SHP77 treated with DMSO at 0.1 percent for 48 hours (cell line): Measurements from ENCODE around the gene GPC6.
A peak's percentile ranks its signal among the peaks of the same experiment; 100 is the strongest.

ENCODE experiments used
- DNase-seq: peaks from one replicate; lab custom pipeline; 2025; lab: John Stamatoyannopoulos, UW

GPC6 gene

DNA sequence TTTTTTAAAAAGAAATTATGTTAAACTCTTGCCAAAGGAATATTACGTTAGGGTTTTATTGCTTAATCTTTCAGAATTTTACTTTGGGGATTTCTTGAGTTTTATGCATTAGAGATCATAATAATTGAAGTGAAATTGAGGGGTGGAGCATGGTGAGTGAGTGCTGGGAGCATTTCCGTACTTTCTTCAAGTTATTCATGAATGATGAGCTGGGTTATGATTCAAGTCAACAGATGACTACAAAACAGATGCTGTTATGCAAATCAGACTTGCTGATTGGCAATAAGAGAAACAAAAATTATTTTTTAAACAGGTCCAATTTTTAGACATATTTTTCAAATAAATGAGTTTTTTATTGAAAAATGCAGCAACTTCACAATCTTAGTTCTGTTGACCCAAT lies 748.6 kb downstream of the GPC6 start:
- DNase-seq, result no peak

DNA sequence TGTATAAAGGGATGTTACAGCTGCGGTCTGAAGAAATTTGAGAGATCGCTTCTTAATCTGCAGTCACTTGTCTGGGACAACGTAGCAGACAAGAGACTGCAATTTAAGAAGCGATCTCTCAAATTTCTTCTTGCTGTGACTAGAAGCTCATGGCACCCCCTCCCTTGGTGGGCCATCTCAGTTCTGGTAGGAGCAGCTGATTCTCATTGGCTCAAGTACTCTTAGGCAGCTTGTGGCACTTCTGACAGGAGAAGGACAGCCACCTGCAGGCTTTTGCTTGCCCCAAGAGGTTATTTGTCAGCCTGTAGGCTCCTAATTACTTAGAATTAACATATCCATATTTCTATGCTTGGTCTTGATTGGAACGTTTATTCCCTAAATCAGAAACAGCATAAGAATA lies 749.9 kb downstream of the GPC6 start:
- DNase-seq, result peak; percentile 36

DNA sequence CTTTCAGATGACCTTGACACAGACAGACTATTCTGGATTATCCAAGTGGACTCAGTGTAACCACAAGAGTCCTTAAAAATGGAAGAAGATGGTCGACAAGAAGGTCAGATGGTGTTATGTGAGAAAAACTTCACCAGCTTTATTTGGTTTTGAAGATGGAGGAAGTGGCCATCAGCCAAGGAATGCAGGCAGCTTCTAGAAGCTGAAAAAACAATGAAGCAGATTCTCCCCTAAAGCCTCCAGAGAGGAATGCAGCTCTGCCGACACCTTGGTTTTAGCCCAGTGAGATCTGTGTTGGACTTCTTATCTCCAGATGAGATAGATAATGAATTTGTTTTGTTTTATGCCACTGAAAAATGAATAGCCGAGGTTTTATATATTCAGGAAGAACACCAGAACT lies 751.4 kb downstream of the GPC6 start:
- no peak for DNase-seq

DNA sequence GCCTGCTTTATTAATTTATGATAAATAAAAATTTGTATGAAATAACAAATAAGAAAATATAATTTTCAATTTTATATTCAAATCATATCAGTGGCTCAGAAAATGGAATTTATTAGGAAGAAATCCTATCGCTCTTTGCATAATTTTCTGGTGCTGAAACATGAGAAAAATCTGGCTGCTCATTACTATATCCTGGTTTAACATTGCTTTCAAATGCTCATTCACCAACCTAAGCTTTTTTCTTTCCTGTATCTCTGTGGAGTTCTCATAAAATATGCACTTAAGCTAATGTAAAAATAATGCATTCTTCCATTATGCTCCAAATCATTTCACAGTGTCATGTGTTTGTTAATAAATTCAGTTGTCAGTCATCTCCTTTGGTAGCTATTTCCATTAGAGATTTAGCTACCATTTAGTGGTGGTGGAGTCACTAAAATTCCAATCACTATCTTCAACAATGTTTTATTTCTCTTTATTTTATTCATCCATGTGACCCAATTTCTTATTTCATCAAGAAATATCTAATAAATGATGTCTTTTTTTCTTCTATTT lies 754.9 kb downstream of the GPC6 start:
- no peak for DNase-seq

DNA sequence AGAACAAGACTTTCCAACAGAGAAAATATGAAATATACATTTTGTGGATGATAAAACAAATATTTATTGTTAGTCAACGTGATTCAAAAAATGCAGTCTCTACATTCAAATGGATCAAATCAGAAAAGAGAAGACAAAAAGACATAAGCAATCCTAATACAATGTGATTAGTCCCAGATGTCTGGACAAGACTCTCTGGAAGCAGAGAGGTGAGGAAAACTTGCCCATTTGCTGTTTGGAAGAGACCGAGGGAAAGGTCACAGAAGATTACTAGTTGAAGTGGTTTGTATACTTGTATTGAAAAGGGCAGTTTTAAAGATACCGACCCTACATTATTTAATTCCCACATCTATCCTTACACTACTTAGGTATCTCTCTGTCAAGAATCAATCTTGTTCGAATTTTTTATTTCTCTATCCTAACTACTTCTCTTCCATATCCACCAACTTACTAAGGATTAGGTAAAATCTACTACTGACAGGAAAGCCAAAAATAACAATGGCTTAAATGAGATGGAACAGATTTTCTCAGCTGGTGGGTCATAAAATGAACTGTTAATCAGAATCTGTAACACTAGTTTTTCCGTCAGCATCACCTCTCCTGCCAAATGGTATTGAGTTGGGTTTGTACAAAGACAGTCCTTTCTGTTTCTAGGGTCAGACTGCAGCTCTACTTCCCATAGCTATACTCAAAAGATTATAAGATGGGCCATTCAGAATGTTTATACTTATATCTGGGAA lies 755.7 kb downstream of the GPC6 start:
- DNase-seq, result no peak

DNA sequence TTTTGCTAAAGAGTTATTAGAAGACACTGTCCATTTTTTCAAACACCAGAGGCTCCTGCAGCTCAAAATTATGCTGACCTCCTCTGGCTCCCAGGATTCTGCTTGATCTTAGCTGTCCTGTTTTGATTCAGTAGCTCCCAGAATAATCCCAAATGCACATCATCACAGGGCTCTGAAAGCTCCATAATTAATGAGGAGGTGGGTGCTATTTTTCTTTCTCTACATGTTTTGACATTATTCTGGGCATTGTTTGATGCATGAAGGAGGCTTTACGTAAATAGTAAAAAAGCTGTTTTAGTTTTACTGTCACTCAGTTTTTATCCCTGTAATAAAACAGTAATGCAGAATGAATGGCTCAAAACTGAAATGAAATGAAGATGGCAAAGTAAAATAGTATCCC lies 757.4 kb downstream of the GPC6 start:
- no peak for DNase-seq

DNA sequence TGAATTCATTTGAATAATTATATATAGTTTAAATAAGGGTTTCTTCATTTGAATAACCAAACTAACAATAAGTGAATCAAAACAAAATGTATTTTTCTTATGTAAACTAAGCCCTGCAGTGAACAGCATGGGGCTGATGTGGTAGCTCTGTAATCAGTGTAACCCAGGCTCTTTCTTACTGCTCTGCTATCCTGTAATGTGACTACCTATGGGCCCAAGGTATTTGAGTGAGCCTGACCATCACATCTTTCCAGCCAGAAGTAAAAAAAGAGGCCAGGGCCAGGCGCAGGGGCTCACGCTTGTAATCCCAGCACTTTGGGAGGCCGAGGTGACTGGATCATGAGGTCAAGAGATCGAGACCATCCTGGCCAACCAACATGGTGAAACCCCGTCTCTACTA lies 758.3 kb downstream of the GPC6 start:
- no peak for DNase-seq

DNA sequence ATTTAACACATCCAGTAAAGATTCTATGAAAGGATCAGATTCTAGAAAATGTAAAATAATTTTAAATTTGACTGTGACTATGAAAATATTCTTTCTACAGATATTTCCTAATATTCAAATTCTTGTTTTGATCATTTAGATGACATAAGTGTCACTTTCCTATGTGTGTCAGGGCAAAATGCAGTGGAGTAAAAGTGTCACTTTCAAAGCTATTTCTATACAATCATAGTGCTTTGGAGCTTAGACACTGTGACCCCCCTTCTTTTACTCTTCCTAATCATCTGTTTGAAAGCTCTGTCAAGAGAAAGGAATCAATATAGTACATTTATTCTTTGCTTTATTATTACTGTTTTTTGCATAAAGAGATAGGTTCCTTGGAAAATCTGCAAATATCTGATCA lies 760.9 kb downstream of the GPC6 start:
- DNase-seq, result no peak

DNA sequence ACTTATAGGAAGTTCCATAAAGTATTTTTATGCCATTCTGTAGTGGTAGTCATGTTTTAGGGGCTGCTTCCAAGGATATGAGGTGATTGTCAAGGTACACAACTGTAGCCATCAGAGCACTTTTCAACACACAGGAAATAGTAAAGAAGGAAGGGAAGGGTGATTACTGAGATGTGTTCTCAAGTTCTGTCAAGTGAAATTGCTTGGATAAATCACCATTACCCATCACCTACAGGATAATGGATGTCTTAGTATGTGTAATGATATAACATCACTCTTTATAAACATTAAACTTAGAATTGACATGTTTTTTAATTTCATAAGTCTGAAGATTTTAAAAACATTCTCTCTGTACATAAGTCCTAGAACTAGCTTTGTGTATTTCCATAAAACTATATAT lies 765.0 kb downstream of the GPC6 start:
- no peak for DNase-seq

DNA sequence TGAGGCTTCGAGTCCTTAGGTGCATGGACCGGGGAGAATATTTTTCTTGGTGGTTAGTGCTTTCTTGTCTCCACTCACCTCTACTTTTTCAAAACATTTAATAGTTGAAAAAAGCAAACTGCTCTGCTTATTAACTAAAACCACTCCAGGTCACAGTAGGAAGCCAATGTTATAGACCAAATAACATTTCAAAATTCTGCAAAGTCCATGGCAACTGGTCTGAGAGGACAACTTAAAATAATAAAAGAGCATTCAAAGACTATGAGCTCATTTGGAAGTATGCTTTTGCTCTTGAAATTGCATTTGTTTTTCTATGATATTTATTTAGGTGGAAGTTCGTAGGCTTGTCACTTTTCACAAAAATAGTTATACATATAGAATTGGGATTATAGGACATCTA lies 769.9 kb downstream of the GPC6 start:
- DNase-seq, result no peak

DNA sequence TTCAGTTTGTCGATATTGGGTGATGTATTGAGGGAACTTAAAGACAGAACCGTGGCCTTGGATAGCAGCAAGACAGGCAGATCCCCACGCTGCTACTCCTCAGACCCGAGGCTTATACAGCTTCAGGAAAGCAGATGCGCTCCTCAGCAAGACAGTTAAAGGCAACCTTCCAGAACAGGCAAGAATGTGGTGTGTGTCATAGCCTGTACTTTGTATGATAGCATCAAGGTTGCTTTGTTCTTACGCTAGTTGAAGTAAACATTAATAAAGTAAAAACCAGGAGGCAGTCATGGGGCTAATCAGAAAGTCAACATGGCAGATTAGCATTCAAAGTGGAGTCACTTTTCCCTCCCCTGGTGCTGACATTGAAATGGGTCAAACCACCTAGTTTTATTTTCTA lies 779.7 kb downstream of the GPC6 start:
- DNase-seq, result no peak

DNA sequence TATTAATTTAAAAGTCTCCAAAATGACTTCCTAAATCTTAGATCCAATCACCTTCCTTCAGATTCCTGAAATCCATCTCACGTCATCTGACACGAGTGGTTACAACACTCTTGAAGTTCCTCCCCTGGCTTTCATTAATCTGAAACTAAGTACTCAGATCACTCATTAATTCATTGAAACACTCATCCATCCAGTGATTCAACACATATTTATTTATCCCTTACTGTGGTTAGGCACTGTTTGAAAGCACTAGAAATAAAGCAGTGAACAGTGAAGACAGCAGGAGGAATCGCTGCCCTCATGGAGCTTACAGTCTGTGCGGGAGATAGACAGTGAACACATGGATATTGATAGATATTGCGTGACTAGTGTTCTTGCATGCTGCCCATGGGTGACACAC lies 780.5 kb downstream of the GPC6 start:
- no peak for DNase-seq

DNA sequence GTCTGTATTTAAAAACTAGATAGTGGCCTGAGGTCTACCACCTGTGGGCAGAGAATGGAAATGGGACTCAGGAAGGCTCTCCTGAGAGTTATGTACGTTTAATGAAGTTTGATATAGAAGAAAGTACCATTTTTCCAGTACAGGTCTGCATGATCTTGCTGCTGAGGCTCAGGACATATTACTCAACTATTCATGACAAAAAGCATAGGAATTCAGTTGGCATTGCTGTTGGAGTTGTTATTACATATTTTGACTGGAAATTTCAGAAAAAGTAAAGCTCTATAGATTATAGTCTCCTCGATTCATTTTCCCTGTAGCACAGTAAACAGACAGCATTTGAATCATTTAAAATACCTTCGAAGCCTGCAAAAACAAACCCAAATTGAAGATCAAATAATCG lies 783.1 kb downstream of the GPC6 start:
- DNase-seq, result no peak

DNA sequence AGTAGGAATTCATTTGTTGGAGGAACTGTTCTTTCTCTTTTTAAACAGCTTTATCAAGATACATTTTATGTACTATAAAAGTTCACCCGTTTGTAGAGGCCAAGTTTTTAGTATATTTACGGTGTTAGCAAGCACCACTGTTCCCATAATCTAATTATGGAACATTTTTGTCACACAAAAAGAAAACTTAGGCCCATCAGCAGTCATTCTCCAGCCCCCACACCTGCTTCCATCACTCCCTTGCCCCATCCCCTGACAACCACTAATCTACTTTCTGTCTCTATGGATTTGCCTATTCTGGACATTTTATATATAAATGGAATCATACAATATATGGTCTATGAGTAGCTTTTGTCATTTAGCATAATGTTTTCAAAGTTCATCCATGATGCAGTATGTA lies 787.9 kb downstream of the GPC6 start:
- DNase-seq, result no peak

DNA sequence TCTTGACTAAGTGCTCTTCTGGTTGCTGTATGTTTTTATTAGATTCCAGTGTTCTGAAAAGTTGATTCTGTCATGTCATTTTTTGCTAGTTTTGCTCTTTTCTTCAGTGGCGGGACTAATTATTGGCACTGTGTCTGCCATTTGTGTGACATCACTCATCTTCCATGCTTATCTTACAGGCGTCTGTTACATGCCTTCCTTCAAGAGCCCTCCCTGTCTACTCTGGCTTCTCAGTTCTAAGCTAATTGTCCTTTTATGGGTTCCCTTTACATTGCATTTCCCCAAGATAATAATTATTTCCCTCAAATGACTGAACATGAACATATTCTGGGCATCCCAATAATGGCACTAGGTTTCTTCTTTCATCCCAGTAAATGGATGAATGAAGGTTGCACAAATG lies 793.8 kb downstream of the GPC6 start:
- DNase-seq, result no peak

DNA sequence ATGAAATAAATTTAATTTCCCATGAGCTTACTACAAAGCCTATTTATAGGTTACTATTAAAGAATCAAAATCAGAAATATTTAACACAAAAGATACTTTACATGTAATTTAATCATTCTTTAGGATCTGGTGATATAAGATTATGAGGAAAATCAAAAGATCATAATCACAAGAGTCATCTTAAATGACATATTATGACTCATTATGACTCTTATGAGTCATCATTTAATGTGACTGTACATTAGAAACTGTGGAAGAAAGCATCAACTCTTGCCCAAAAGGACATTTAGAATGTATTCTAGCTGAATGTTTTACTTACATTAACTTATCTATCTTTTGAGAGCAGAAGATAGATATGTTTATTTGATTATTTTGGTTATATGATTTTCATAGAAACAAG lies 794.2 kb downstream of the GPC6 start:
- DNase-seq, result no peak

DNA sequence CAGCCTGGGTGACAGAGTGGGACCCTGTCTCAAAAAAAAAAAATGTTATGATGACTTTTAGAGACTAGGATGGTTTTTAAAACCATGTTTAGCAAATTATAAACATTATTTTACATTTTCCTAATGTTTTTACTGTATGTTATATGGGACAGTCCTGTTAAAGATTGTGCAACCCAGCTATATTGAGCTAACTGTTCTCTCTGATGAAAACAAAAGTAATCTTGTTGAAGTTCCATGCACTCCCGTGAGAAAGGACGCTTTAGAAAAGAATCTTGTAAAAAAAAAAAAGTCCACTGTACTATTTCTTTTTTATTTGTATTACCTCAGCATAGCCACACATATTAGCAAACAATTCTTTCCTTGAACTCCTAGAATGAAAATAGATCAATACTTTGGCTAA lies 801.6 kb downstream of the GPC6 start:
- no peak for DNase-seq

DNA sequence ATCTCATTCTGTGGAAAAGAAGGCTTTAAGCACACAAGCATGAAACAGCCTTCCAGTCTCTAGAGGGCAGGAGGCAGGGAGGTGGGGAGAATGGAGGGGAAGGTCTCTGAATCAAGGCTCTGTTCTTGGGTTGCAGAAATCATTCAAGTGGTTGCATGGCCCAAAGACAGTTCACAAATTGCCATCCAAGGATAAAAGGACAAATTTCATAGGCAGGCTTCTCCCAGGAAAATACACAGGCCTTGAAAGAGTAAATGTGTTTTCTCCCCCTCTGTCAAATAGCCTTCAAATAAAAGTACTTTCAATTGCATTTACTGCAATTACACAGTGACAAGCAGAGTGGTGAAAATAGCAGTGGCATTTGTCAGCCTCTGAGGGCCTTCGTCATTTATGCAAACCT lies 802.0 kb downstream of the GPC6 start:
- DNase-seq, result no peak

DNA sequence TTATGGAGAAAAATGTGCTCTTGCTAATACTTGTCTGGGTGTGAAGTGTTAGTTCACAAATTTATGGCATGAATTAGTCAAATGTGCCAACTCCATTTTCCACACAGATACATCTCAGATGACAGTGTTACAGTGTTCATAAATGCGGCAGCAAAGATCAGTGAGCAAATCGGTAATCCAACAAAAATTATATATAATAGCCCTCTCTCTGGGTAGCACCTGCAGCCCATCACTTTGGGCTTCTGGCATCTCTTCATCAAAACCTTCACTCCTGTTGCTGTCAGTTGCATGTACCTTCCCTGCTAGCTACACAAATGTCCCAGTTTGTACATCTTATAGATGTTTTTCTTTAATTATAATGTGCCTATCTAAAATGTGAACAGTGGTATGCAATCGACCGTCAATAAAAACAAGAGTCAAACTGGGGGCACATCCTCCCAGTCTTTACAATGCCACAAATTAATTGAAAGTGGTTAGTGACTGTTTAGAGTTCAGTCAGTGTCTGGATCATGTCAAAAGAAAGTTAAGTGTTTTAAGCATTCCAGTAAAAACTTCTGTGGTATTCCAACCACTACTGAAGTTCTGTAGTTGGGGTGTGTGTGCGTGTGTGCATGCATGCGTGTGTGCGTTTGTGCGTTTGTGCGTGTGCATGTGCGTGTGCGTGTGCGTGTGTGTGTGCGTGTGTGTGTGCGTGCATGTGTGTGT lies 804.0 kb downstream of the GPC6 start:
- no peak for DNase-seq

DNA sequence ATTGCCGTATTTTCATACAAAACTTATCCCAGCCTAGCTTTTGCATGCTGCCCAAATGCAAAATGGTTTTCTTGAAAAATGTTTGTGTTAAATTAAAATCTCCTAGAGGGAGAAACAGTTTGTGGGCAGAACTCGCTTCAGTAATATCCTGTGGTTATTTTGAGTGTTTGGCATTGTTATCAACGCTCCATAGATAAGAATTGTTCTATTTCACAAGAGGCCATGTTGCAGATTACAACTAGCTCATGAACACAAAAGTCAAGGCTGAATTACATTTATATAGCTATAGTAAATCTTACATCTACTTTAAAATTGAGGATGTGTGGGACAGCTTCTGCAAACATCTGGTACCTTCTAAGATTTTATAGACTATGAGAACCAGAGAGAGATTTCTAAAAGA lies 805.0 kb downstream of the GPC6 start:
- DNase-seq, result no peak

DNA sequence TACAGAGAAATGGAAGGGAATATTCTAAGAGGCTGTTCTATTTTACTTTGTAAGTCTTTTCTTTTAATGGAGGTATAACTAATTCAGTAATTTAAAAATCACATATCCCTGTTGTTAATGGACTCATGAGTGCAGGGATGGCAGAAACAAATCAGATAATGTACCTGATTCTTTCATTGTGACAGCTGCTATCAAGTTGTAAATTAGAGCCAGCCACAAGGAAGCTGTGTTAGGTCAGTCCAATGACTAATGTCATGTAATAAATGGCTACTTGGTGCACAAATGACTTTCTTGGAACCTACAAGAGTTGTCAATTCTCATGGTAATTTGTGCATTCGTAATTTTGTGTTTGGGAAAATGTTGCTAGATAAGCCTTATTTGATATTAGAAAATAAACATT lies 806.5 kb downstream of the GPC6 start:
- DNase-seq, result no peak

DNA sequence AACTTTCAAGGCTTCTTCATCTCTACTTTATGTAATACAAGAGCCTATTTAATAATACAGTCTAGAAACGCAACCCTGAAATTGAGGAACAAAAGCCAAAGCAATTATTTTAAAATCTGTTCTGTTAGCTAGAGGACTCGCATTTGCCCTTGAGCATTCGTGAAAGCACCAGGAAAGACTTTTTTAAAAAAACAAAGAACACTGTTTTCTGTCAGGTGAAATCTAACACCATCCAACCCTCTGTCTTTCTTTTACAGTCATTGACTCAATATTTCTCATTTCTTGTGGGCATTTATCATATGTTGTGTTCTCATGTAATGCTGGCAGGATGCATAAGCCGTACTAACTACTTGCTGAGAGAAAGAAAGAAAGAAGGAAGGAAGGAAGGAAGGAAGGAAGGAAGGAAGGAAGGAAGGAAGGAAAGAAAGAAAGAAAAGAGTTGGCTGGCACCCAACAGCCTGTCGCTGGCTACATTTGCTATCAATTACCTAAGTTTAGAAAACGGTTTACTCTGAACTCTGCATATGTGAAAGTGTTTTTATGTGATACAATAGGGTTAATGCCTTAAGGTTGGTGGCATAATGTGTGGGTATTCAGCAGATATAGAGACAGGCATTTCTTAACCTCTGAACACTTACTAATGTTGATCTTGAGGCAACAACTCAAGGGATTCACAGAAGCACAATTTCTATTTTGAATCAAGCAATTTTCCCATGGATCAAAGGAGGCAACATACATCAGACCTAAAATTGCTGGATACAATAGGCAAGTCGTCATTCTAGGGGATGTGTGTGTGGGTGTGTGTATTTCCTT lies 807.4 kb downstream of the GPC6 start:
- DNase-seq, result no peak

DNA sequence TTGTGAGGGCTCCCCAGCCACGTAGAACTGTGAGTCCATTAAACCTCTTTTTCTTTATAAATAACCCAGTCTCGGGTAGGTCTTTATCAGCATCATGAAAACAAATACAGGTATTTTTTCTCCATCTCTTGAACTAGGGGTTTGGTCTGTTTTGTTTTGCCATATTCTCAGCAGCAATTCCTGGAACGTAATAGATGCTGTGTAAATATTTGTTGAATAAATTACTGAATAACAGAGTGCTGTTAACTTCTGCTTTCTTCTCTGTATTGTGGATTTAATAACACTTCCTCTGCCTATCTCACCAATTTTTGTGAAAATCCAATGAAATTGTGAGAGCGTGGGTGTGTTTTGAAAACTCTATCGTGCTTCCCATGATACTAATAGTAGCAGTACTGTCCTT lies 823.4 kb downstream of the GPC6 start:
- no peak for DNase-seq
